GM18502 (cell line): ENCODE measurements around the gene TSHZ2.
"Not testable (repeated sequence)": the region's sequence is repeated elsewhere in the genome, so short reads cannot be mapped to it uniquely, and the experiment has no call there.

ENCODE experiments used
- ATAC-seq: cut with Tn5 transposase; IDR thresholded peaks from one replicate; pipeline ENCODE4 v1.9.1; 2021; ENCODE audit warnings: mild to moderate bottlenecking; ENCODE audit not compliant: unreplicated experiment, poor library complexity

TSHZ2 gene

DNA sequence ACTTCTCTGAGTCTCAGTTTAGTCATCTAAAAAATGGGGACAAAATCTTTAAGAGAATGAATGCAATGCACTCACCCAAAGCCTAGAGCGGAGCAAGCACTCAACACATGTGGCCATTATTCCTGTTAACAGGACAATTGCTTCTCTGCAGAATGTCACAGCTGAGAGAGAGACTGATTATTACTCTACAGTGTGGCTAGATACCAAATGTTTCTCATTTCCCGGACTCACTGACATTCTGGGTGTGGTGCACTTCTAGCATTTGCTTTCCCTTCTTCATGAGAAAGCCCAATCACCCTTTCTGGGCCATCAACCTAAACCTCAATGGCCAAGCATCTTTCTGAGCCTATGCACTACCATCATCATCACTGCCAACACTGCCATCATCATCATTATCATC is 347.6 kb downstream of the TSHZ2 start:
- no peak for ATAC-seq

DNA sequence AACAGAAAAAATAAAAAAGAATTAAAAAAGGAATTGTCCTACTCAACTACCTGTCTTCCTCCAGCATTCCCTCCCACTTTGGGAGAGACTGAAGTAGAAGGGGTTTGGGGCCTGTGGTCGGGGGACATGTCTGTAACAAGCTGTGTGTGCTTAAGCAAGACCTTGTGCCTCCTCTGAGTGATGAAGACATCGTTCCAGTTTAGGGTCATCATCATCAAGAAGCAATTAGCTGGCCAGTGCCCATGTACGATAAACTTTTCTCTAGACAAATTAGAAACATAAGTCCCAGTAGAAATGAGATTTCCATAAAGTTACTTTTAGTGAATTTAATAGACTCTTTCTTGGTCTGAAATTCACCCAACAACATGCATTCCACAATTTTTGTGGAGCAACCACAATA is 348.5 kb downstream of the TSHZ2 start:
- no peak for ATAC-seq

DNA sequence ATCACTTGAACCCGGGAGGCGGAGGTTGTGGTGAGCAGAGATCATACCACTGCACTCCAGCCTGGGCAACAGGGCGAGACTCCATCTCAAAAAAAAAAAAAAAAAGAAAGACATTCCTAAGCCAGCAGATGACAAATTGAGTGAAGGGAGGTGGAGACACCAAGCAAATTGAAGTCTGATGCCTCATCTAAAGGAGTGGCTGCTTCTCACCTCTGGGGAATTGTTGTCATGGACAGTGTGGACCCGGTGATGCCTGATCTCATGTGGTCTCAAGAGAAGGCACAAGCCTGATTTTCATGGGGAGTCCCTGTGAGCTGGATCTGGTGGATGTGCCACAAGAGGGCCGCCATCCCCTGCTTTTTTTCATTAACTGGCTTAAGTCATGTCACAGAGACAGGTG is 349.4 kb downstream of the TSHZ2 start:
- no peak for ATAC-seq

DNA sequence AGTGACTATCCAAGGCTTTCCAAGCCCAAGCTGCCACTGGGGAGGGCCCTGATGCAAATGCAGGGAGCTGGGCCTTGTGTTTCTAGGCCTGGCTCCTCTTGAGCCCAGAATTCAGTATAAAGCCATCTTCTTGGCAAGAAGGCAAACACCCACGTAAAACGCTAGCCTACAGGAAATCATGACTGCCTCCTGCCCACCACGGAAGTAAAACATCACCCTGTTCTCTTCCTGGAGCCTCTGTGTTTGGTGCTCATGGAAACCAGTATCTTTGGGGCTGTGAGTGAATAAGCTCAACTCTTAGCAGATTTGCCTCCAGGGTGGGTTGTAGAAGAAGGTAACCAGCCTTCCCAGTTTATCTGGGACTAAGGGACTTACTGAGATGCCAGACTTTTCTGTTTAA is 350.5 kb downstream of the TSHZ2 start:
- ATAC-seq: no peak

DNA sequence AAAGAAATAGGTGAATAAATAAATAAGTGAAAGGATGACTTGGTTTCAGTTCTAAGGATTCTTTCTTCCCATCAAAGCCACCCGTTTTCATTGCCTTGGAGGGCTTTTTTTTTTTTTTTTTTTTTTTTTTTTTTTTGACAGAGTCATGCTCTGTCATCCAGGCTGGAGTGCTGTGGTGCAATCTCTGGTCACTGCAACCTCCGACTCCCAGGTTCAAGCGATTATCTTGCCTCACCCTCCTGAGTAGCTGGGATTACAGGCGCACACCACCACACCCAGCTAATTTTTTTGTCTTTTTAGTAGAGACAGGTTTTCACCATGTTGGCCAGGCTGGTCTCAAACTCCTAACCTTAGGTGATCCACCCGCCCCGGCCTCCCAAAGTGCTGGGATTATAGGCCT is 351.3 kb downstream of the TSHZ2 start:
- not testable (repeated sequence) for ATAC-seq

DNA sequence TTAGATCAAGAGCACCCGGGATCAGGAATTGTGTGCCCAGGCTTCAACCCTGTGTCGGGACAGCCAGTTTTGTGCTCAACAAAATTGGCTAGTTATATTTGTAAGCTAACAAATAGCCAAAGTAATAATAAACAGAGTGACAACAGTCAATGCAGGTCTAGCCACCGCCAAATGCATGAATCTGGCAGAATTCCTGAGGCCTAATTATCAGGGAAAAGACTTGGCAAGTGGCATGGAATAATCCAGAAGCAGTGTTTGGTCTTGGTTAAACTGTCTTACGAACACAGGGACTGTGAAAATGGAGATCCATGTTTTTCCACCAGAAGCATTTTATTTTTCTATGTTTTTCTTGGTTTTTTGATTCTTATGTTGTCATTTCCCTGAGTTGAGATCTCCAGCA is 352.7 kb downstream of the TSHZ2 start:
- ATAC-seq: no peak

DNA sequence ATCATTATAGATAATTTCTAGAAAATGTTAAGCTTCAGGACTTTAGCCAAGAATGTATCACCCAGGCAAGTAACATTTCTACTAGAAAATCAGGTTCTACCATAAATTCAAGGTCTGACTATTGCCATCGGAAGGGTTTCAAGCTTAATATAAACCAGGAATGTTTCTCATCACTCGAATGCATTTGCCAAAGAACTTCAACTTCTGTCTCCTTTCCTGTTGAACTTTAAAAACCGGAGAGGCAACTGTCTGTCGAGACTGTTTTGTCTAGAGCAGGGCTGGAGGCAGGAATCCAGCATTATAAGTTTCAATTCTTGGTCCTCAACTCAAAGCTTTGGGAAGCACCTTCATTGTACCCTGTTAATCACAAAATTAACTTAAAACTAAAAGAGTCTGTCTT is 356.8 kb downstream of the TSHZ2 start:
- no peak for ATAC-seq

DNA sequence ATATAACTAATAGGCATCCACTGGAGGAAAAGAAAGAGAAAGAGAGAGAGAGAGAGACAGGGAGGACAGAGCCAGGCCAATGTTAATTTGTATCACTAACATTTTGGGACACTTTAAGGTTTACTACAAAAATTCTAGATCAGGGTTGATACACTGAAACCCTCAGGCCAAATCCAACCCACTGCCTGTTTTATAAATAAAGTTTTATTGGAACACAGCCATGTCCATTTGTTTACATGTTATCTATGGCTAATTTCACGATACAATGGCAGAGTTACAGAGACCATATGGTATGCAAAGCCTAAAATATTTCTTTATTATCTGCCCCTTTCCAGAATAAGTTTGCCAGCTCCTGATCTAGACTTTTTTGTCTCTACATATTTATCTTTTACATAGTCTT is 357.6 kb downstream of the TSHZ2 start:
- ATAC-seq: no peak

DNA sequence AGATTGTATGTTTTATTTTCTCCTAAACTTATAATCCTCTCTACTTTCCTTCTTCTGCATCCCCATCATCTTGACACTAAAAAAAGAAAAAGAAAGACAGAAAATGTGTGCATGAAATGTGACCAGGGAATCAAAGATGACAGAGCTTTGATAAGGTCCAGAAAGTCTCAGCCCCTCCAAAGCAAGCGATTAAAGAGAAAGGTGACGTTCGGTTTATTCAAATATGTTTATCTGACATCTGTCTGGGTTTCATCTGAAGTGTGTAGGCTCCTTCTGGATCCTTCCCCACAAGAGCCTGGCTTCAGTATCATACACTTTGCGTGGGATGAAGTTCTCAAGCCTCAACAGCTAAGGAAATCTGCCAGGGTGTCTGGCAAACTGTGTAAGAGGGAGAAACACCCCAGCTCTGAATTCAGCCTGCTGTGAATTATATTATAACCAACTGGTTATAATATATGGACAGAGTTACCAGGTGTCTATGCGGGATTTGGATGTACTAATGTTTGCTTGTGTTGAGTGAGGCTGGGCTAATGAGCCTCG is 358.5 kb downstream of the TSHZ2 start:
- ATAC-seq: no peak

DNA sequence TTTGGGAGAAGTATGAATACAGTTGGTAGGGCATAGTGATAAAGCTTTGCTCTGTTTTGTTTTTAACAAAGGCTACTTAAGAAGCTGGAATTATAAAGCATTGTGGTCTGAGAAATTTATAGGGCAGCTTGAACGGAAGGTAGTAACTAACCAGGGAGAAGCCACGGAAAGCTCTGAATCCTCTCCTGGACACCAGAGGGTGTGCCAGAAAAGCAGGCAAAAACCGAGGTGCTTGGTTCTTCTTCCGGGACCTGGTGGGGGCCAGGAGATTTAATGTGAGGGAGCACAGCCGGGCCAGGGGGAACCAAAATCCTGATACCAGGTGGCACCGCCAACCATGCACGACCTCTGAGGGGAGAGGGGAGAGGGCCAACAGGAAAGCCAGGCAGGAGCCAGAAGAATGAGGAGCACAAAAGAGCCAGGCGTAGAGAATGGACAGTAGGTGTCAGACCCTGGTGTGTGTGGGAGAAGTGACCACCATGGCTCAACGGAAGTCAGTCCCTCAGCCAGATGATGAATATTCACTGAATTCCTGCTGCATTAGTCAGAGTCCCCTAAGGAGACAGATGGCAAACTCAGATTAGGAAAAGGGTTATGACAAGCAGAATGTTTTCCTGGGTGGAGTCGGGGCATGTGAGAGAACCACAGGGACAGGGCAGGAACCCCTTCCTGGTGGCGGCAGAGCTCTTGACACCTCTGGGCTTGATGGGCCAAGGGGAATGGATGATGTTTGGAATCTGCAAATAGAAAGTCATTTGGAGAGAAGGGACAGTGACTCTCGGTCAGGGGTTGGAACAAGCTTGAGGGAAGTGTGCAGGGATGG is 359.2 kb downstream of the TSHZ2 start:
- no peak for ATAC-seq

DNA sequence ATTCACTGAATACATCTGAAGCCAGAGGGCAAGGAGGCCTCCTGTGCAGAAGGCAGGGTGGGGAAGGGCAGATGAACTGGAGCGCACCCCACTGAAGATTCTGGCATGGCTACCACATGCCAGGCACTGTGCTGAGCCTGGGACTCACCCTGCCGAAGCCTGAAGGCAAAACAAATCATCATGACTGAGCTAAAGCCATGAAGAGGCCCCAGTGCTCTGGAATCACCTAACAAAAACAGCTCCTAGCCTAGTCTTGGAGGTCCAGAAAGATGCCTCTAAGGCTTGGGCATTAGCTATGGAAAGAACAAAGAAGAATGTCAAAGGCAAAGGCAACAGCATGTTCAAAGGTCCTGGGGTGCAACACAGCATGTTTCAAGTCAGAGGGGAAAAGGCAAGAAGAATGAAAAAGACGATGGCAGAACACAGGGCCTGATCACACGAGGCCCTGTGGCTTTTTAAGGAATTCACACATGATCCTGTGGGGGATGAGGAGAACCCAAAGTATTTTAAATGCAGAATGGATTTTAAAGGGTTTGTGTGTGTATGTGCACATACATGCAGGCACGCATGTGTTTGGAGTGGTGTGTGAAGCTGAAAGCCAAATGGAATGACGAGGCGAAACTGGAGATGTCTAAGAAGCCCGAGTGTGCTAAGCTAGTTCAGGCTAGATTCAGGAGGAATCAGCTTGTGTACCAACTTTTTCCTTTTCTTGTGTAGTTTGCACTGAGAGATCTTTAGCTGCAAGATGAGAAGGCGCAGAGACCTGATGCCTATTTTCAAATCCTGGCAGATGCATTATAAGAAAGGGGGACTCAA is 360.1 kb downstream of the TSHZ2 start:
- ATAC-seq: no peak

DNA sequence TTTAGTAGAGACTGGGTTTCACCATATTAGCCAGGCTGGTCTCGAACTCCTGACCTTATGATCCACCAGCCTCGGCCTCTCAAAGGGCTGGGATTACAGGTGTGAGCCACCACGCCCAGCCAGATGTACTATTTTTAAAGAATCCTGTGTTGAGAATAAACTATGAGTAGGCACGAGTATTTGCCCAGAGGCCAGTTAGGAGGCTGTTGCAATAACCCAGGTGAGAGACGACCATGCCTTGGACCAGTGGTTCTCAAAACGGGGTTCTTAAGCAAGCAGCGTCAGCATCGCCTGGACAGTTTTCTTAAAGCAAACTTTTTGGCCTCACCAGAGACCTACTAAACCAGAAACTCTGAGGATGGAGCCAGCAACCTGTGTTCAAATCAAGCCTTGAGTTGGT is 362.7 kb downstream of the TSHZ2 start:
- no peak for ATAC-seq

DNA sequence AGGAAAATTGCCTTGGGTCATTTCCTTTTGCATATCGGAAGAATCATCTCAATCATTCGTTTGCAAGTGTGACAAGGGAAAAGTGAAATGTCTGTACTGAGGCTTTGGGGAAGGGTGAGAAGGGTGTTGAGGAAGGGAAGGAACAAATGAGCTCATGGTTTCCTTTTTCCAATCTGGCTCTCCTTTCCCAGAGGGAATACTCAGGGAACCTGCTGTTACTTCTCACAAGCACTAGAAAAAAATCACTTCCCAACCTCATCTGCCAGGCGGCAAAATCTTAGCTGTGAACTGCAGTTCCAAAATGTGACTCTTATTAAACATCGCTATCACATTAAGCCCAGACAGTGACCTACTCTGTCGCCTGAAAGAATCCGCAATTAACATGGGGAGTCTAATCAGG is 363.4 kb downstream of the TSHZ2 start:
- ATAC-seq: no peak

DNA sequence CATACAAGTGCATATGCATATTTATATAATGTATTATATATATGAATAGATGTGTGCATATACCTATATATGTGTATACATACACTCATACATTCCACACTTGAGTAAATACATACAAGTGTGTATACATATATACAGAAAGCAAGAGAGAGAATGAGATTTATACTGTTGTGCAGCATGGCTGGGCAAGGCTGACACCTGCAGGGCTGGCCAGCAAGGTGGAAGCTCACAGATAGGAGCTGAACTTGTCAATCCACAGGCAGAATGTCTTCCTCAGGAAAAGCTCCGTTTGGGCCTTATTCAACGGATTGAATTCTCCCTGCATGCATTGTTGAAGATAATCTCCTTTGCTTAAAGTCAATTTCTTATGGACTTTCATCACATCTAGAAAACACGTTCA is 364.7 kb downstream of the TSHZ2 start:
- ATAC-seq: no peak

DNA sequence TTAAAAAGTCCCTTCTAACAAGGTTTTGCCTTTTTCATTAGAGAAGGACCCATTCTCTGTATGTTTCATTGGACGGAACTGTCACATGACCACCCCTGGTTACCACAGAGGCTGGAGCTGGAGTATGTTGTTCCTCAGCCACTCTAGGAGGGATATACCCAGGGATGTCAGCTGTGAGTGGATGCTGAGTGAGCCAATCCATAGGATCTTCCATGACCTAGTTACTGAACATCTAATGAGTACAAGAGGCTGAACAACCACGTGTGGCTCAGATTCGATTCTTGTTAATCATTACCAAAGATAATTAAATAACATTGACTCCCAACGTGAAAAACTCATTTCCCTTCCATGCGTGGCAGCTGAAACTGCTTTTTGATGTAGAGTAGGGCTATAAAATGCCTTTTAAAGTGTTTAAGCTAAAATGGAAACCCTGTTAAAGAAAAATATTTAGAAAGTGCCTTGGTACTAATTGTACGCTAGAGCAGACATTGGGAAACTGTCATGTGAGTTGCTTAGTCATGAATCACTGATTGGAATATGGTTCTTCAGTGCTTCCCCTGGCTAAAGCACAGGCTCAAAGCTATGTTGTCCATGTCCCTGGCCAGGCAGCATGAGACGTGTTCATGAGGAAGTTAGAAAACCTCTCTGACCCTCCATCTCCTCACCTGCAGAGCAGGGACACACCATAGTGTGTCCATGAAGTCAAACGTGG is 365.4 kb downstream of the TSHZ2 start:
- ATAC-seq: no peak

DNA sequence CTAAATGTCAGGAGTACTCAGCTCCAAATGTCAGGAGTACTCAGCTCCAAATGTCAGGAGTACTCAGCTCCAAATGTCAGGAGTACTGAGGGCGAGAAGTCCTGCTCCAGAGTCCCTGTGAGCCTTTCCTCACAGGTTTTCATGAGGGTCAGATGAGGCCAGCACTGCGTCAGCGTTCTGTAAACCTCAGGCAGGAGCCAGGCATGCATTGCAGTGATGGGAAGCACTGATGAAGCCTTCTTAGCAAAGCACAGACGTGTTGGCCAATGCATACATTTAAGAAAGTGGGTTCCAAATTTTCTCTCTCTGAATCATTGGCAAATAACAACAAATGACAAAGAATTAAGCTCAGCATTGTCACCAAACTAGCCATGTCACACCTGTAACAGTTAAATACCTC is 366.6 kb downstream of the TSHZ2 start:
- ATAC-seq: no peak

DNA sequence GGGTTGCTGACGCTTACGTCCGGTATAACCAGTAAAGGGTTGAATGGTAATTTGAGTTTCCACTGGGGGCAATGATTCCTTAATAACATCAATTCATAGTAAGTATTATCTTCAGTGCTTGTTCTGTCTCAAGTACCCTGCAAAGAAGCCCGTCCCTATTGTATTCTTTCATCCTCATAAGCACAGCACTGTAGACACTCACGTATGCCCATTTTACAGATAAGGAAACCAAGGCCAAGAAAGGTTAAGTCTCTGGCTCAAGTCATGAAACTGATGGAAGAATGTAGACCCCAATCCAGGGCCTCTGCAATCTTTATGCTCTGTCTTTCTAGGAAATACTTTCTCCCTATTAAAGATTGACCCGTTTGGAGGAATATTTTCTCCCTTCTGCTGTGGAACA is 370.3 kb downstream of the TSHZ2 start:
- ATAC-seq: no peak

DNA sequence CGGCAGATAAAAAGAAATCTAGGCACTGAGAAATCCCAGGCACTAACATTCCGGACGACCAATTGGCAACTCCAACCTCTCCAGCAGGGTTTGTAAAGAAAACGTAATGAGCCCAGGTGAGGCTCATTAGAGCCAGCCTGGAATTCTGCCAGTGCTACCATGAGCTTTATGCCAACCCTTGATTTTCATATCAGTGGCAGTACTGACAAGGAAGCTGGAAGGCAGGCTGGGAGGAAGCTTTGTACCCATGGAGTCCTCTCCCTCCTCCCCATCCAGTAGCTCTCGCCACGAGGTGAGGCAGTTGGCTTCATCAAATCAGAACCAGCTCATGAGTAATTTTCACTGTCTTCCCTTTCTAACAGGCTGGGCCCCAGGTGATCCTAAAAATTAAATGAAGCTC is 371.3 kb downstream of the TSHZ2 start:
- ATAC-seq: no peak

DNA sequence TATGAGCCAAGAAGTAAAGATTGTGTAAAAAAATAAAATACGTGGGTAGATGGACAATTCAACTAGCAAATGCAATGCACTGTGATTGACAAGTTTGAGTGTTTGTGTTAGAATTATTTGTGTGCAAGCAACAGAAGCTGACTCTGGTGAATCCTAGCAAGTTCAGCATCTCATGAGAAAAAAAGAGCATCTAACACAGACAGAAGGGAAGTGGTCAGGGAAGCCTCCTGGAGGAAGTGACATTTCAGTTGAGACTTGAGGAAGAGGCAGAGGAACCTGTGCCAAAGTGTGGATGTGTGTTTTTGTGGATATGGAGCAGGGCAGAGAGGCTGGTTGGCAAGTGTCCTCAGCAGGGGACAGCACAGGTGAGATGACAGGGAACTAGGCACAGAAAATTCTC is 372.7 kb downstream of the TSHZ2 start:
- no peak for ATAC-seq

DNA sequence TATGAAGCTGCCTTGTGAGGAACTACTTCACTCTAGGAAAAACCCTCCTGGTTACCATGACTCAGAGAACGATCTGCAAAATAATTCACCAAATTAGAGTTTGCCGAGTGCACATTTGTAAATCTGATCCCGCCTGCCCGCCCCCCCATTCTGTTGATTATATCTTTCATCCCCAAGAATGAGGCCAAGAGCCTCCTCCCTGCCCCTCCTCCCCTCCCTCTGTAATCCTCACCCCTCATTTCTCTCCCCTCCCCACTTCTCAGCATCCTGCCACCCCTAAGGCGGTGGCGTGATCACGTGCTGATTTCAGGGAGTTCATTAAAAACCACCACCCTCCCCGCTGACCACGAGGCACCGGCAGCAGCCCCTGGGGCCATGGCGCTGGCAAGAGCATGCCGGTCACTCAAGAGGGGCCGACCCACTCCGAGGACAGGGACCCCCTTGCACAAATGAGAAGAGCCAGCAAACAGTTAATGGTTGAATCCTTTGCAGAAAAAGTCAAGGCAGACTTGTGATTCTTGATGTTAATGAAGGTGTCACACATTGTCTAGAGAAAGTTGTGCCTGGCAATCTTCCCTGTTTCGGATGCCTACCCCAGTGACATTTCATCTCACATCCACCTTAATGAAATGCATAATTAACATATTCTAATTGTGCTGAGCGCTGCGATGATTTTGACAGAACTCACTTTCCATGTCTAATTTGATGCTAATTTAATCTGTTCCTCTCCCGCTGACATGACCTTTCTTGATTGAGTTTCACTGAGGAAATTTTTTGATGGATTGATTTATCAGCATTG is 373.6 kb downstream of the TSHZ2 start:
- ATAC-seq: no peak
